Mesendoderm (in vitro differentiated cells): ENCODE measurements around the gene GSPT1.
A peak's percentile ranks its signal among the peaks of the same experiment; 100 is the strongest.

Experiments
- DNase-seq: peaks from one replicate; pipeline ENCODE4 v3.0.0; 2013
- H2AK5ac ChIP-seq: 2 replicates; pipeline ENCODE4 v1.6.1; 2013; ENCODE audit warnings: low read length, inconsistent platforms
- H2BK120ac ChIP-seq: 2 replicates; pipeline ENCODE4 v1.6.1; 2013; ENCODE audit warnings: low read depth, mild to moderate bottlenecking, low read length, moderate library complexity, mixed read lengths
- H2BK15ac ChIP-seq: replicated peaks from 2 replicates; pipeline ENCODE4 v1.6.1; 2013; ENCODE audit warnings: low read depth, mild to moderate bottlenecking, moderate library complexity
- H2BK5ac ChIP-seq: 2 replicates; pipeline ENCODE4 v1.6.1; 2013; ENCODE audit warnings: low read length, inconsistent platforms
- H3K18ac ChIP-seq: 2 replicates; pipeline ENCODE4 v1.6.1; 2013; ENCODE audit warnings: mild to moderate bottlenecking, low read length, mixed read lengths
- H3K23ac ChIP-seq: one replicate; pipeline ENCODE4 v1.6.1; 2013; ENCODE audit warnings: low read length
- H3K27ac ChIP-seq: 2 replicates; pipeline ENCODE4 v1.5.1; 2013; ENCODE audit warnings: low read depth, mild to moderate bottlenecking, inconsistent platforms, low read length, moderate library complexity
- H3K27me3 ChIP-seq: 2 replicates; pipeline ENCODE4 v1.6.1; 2013; ENCODE audit warnings: low read length, control low read depth, mild to moderate bottlenecking, inconsistent platforms; ENCODE audit not compliant: insufficient read depth, poor library complexity
- H3K36me3 ChIP-seq: 2 replicates; pipeline ENCODE4 v1.6.1; 2013; ENCODE audit warnings: low read length, inconsistent platforms; ENCODE audit not compliant: control insufficient read depth, insufficient read depth
- H3K4ac ChIP-seq: one replicate; pipeline ENCODE4 v1.6.1; 2013; ENCODE audit warnings: low read depth, mild to moderate bottlenecking, low read length, moderate library complexity
- H3K4me1 ChIP-seq: 2 replicates; pipeline ENCODE4 v1.6.1; 2013; ENCODE audit warnings: low read depth, low read length, inconsistent platforms; ENCODE audit not compliant: control insufficient read depth
- H3K4me2 ChIP-seq: 2 replicates; pipeline ENCODE4 v1.6.1; 2013; ENCODE audit warnings: low read length
- H3K4me3 ChIP-seq: 2 replicates; pipeline ENCODE4 v1.5.1; 2013; ENCODE audit warnings: mild to moderate bottlenecking, low read length
- H3K56ac ChIP-seq: one replicate; pipeline ENCODE4 v1.6.1; 2013; ENCODE audit warnings: low read length
- H3K79me1 ChIP-seq: 2 replicates; pipeline ENCODE4 v1.6.1; 2013; ENCODE audit warnings: low read length, inconsistent platforms
- H3K79me2 ChIP-seq: 2 replicates; pipeline ENCODE4 v1.6.1; 2013; ENCODE audit warnings: mild to moderate bottlenecking, low read length; ENCODE audit not compliant: control insufficient read depth, insufficient read depth
- H3K9ac ChIP-seq: 2 replicates; pipeline ENCODE4 v1.6.1; 2013; ENCODE audit warnings: low read length, inconsistent platforms
- H4K5ac ChIP-seq: one replicate; pipeline ENCODE4 v1.6.1; 2013; ENCODE audit warnings: low read length
- H4K8ac ChIP-seq: one replicate; pipeline ENCODE4 v1.6.1; 2013; ENCODE audit warnings: low read depth, mild to moderate bottlenecking, control low read depth, low read length, moderate library complexity
- WGBS: extraction: QIAGEN DNeasy Blood & Tissue Kit; methylation state at CpG from one replicate; pipeline ENCODE4 v1.1.7; 2013; ENCODE audit warnings: low lambda C conversion rate, missing lambda C conversion rate; ENCODE audit not compliant: insufficient coverage; ENCODE audit errors: extremely low coverage; 5-methylcytosine and 5-hydroxymethylcytosine counted together

Gene GSPT1

DNA sequence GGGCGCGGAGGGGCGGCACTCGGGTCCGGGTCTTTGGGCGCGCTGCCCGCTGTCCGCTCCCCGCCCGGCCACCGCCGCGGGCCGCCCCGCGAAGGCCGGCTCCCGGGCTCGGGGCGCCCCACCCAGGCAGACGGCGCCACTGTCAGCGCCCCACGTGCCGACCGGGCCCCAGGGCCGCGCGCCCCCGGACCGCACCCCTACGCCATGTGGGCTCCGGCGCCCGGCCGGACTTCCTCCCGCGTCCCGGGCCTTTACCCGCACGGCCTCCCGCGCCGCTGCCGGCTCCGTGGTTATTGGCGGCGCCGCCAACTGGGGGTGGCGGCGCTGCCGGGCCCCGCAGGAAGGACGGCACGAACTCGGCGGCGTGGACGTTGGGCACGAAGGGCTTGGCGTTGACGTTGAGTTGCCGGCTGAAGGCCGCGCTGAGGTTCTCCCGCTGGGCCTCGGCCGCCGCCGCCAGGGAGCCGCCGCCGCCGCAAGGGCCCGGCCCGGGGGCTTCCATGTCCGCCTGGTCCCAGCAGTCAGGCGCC lies 577 bp downstream of the GSPT1 start:
- no peak overlapping the region for H3K4me2 ChIP-seq
- peak overlapping the region; percentile 44 for H3K4ac ChIP-seq
- H3K9ac ChIP-seq, result peak overlapping the region; percentile 95
- peaks cover 9% of the 10 kb centered on the region for H3K4me1 ChIP-seq
- H4K5ac ChIP-seq, result no peak overlapping the region
- H3K18ac ChIP-seq, result peak overlapping the region; percentile 51
- no peak overlapping the region for H3K23ac ChIP-seq
- H3K79me1 ChIP-seq, result peaks cover 7% of the 10 kb centered on the region
- peaks cover 51% of the 10 kb centered on the region for H3K79me2 ChIP-seq
- no peak overlapping the region for H2AK5ac ChIP-seq
- no peaks in the 10 kb centered on the region for H3K27me3 ChIP-seq
- no peak overlapping the region for H2BK120ac ChIP-seq
- H3K56ac ChIP-seq, result peak overlapping the region; percentile 98
- no peak overlapping the region for H4K8ac ChIP-seq
- no peaks in the 10 kb centered on the region for H3K36me3 ChIP-seq
- no peak overlapping the region for H2BK5ac ChIP-seq
- peak overlapping the region; percentile 93 for H3K4me3 ChIP-seq
- H2BK15ac ChIP-seq, result no peak overlapping the region
- no peak for DNase-seq
- peak overlapping the region; percentile 49 for H3K27ac ChIP-seq
- no CpG with 5 or more reads among the region's 79 CpGs for WGBS

DNA sequence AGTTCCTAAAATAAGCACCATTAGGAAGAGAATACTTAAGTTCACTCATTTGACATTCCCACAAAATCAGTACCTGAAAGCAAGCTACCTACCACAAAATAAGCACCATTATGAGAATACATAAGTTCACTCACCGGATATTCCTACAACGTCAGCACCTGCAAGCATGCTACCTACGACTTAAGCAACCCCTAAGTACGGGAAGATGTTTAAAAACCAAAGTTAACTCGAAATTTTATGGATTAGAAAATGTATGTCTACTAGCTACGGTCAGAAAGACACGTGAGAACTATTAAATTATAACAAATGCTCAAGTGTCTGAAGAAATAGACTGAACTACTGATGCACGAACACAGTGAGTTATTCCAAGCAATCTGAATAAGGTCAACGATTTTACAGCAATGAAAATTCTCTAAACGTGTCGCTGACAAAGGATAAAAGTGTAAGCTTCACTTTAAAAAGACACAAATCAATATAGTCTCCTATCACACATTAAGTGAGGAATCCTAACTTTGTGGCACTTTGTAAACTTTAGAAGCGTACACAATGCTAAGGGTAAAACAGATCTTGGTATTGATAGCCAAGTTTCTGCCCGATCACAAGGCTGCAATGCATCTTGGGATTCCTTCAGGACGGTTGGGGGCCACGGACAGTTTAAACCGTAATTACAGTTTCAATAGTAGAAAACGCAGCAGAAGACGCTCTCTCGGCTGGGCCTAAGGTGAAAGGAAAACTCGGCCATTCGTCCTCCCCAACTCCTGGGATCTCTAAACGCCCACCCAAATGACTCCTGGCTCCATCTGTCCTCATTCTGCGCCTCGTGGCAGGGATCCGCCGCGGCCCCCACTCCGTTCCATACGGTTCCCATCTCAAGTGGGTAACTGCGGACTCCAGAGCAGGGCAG lies 1.3 kb downstream of the GSPT1 start:
- peaks cover 7% of the 10 kb centered on the region for H3K79me1 ChIP-seq
- H3K18ac ChIP-seq, result peak overlapping the region; percentile 51
- no peak overlapping the region for H2AK5ac ChIP-seq
- H4K8ac ChIP-seq, result no peak overlapping the region
- DNase-seq, result peak; percentile 59
- whole genome bisulfite sequencing, result no CpG with 5 or more reads among the region's 30 CpGs
- no peak overlapping the region for H2BK5ac ChIP-seq
- peak overlapping the region; percentile 49 for H3K27ac ChIP-seq
- peak overlapping the region; percentile 82 for H3K4me2 ChIP-seq
- H3K4me1 ChIP-seq, result peaks cover 9% of the 10 kb centered on the region
- H3K27me3 ChIP-seq, result no peaks in the 10 kb centered on the region
- H3K23ac ChIP-seq, result no peak overlapping the region
- no peak overlapping the region for H2BK120ac ChIP-seq
- H3K9ac ChIP-seq, result peak overlapping the region; percentile 95
- H4K5ac ChIP-seq, result no peak overlapping the region
- peak overlapping the region; percentile 98 for H3K56ac ChIP-seq
- no peaks in the 10 kb centered on the region for H3K36me3 ChIP-seq
- no peak overlapping the region for H2BK15ac ChIP-seq
- H3K79me2 ChIP-seq, result peaks cover 57% of the 10 kb centered on the region
- peak overlapping the region; percentile 93 for H3K4me3 ChIP-seq
- peak overlapping the region; percentile 44 for H3K4ac ChIP-seq

GRCh38 chr16:11913425-11914079 lies 2.2 kb downstream of the GSPT1 start:
- Histone ChIP-seq H2BK15ac (no peak overlapping the region), H3K4ac (no peak overlapping the region), H3K4me3 (peak overlapping the region; percentile 93), H2BK120ac (no peak overlapping the region), H3K4me1 (peaks cover 9% of the 10 kb centered on the region), H2AK5ac (no peak overlapping the region), H3K18ac (no peak overlapping the region), H4K5ac (no peak overlapping the region), H3K79me1 (peaks cover 7% of the 10 kb centered on the region), H3K9ac (peak overlapping the region; percentile 95), H3K23ac (no peak overlapping the region), H3K56ac (peak overlapping the region; percentile 62), H2BK5ac (no peak overlapping the region), H3K27ac (no peak overlapping the region), H4K8ac (no peak overlapping the region), H3K27me3 (no peaks in the 10 kb centered on the region), H3K36me3 (no peaks in the 10 kb centered on the region), H3K4me2 (peak overlapping the region; percentile 82), H3K79me2 (peaks cover 65% of the 10 kb centered on the region)
- DNase-seq, result peak; percentile 21
- WGBS, result no CpG with 5 or more reads among the region's 12 CpGs

- Histone ChIP-seq H3K9ac (no peak overlapping the region), H3K4me3 (no peak overlapping the region), H3K4me1 (peaks cover 9% of the 10 kb centered on the region), H3K4me2 (no peak overlapping the region), H3K36me3 (no peaks in the 10 kb centered on the region), H4K5ac (no peak overlapping the region), H3K79me2 (peaks cover 90% of the 10 kb centered on the region), H3K79me1 (peaks cover 11% of the 10 kb centered on the region), H3K27ac (no peak overlapping the region), H3K18ac (no peak overlapping the region), H3K4ac (no peak overlapping the region), H2BK120ac (no peak overlapping the region), H2AK5ac (no peak overlapping the region), H3K56ac (no peak overlapping the region), H2BK15ac (no peak overlapping the region), H3K27me3 (no peaks in the 10 kb centered on the region), H2BK5ac (no peak overlapping the region), H4K8ac (no peak overlapping the region), H3K23ac (no peak overlapping the region)
- no CpG with 5 or more reads among the region's 18 CpGs for WGBS
- no peak for DNase-seq
These were observed 5.9 kb downstream of the GSPT1 start for GRCh38 chr16:11909653-11910545.

DNA sequence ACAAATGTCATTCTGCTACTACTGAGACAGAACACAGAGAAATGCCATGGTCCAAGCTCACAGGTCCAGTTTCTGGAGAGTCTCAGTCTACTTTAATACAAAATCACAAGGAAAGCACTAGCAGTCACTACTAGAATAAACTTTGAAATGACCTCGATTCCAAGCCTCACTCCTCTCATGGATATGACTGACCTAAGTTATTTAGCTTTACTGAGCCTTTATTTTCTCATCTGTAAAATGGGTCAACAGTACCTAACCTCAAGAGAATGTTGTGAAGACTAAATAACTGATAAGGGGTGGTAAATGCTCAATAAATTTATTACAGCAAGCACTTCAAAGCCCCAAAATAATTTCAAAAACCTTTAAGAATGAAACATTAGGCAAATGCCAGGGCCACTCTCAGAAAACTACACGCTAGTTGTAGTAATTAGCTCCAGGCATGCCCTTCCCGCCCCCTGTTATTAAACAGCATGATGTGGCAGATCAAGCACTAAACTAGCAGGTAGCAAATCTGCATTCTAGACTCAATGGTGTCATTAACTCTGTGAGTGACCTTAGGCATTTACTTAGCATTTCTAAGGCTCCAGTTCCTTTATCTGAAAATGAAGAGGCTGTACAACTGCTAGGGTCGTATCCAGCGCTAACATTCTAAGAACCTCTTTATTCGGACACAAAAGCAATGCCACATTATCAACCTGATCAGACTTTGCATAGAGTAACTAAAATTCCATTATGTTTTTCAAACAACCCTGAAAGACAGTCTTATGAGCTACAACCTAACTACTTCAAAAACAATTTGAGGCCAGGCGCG lies 8.4 kb downstream of the GSPT1 start:
- Histone ChIP-seq H2AK5ac (no peak overlapping the region), H3K27me3 (no peaks in the 10 kb centered on the region), H3K4me2 (no peak overlapping the region), H3K36me3 (no peaks in the 10 kb centered on the region), H2BK120ac (no peak overlapping the region), H3K27ac (no peak overlapping the region), H4K5ac (no peak overlapping the region), H3K4ac (no peak overlapping the region), H3K56ac (no peak overlapping the region), H3K79me1 (peaks cover 7% of the 10 kb centered on the region), H4K8ac (no peak overlapping the region), H3K79me2 (peaks cover 87% of the 10 kb centered on the region), H3K9ac (no peak overlapping the region), H3K4me1 (no peaks in the 10 kb centered on the region), H2BK5ac (no peak overlapping the region), H3K18ac (no peak overlapping the region), H3K23ac (no peak overlapping the region), H2BK15ac (no peak overlapping the region), H3K4me3 (no peak overlapping the region)
- no peak for DNase-seq
- no CpG with 5 or more reads among the region's 8 CpGs for WGBS
